Stimulated activated CD4-positive, alpha-beta T cell treated with anti-CD3 and anti-CD28 coated beads, Interleukin-12 subunit alpha, Interleukin-12 subunit beta, amount 100 ng/mL, for 4 hours (primary cell): ENCODE results near the gene MAGIX.
A peak's percentile ranks its signal among the peaks of the same experiment; 100 is the strongest.
"Not testable (repeated sequence)": the region's sequence is repeated elsewhere in the genome, so short reads cannot be mapped to it uniquely, and the experiment has no call there.

Experiments
- DNase-seq: peaks from one replicate; pipeline ENCODE4 v3.0.0-alpha.2; 2020

MAGIX gene

DNA sequence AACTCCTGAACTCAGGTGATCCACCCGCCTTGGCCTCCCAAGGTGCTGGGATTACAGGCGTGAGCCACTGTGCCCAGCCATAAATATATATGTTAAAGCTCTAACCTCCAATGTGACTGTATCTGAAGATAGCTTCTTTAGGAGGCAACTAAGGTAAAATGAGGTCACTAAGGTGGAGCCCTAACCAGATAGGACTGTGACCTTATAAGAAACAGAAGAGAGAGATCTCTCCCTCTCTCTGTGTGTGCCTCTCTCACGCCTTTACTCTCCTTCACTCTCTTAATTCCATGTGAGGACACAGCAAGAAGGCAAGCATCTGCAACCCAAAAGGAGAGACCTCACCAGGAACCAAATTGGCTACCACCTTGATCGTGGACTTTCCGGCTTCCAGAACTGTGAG, 926 bp upstream of the MAGIX start:
- no peak for DNase-seq

DNA sequence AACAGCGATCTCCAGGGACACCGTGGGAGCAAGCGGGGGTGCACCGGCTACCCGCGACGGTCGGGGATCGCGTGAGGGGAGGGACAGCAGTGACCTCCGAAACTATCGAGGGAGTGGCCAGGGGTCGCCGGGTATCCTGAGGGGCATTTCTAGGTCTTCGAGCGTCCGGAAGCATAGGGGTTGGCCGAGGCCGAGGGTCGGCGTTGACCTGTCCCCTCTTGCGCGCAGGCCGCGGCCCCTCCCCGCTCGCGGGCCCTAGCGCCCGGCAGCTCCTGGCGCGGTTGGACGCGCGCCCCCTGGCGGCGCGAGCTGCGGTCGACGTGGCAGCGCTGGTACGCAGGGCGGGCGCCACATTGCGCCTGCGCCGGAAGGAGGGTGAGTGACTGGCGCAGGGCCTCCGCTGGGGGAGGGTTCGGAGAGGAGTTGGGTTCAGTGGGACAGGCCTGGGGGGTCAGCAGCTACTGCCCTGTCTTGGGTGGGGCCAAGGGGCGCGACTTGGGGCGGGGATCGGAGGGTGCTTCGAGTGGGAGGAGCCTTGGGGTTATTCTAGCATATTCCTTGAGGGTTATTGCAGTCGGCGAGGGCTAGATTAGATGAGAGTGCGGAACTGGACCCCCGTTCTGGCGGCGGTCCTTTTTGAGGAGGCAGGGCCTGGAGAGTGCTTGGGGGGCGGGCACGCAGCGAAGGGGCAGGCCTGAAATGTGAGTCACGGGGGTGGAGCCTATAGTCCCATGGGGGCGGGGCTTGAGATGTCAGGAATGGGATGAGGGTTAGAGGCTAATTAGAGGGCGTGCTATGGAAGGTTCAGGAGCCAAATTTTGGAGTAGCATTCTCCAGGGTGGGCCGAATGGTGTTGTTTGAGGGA, 1.2 kb downstream of the MAGIX start:
- DNase-seq, result peak; percentile 72

DNA sequence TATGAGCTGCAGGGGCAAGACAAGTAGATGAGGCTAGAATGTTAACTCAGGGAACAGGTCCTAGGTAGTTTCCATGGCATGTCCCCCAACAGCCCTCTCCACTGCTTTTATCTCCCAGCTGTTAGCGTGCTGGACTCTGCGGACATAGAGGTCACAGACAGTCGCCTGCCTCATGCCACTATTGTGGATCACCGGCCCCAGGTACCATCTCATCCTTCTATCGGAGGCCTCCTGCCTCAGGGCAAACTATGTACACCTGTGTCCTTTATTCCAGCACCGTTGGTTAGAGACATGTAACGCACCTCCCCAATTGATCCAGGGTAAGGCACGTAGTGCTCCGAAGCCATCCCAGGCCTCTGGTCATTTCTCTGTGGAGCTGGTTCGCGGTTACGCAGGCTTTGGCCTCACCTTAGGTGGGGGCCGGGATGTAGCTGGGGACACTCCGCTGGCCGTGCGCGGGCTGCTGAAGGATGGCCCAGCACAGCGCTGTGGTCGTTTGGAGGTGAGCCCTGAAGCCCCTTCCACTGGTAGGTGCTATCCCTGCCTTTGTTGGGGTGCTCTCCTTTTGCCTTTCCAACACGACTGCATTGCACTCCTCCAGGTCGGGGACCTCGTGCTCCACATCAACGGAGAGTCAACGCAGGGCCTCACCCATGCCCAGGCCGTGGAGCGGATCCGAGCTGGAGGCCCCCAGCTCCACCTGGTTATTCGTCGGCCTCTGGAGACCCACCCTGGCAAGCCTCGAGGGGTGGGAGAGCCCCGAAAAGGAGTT, 2.2 kb downstream of the MAGIX start:
- no peak for DNase-seq

DNA sequence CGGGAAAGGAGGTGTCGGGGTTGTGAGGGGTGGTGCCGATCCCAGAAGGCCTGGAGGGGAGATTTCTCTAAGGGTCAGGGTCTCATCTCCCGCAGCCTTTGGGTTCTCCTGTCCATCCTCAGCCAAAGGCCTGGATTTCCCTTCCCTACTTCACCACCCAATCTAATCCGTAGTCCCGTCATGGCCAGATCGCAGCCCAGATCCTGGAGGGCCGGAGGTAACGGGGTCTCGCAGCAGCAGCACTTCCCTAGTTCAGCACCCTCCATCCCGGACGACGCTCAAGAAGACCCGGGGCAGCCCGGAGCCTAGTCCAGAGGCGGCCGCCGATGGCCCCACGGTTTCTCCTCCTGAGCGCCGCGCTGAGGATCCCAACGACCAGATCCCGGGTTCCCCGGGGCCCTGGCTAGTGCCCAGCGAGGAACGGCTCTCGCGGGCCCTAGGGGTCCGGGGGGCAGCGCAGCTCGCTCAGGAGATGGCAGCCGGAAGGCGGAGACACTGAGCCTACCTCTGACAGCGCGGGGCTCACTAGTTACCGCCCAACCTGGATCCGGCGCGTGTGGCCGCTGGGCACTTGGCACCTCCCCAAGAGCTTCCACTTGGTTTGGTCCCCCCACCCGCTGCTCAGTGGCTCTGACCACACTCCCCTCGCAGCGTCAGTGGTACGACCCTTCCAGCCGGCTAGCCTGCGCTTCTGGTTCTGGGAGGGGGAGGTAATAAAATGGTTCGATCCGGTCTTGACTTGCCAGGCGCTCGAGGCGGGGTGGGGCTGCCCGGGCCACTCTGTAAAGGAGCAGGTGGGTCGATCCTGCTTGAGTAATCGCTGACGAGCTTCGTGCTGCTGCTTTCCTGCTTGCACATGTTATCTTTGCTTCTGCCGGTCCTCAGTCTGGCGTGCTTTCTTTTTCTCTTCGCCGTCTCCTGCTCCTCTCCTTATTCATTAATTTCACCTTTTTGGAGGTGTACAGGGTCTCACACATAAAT, 3.6 kb downstream of the MAGIX start:
- DNase-seq, result peak; percentile 53

DNA sequence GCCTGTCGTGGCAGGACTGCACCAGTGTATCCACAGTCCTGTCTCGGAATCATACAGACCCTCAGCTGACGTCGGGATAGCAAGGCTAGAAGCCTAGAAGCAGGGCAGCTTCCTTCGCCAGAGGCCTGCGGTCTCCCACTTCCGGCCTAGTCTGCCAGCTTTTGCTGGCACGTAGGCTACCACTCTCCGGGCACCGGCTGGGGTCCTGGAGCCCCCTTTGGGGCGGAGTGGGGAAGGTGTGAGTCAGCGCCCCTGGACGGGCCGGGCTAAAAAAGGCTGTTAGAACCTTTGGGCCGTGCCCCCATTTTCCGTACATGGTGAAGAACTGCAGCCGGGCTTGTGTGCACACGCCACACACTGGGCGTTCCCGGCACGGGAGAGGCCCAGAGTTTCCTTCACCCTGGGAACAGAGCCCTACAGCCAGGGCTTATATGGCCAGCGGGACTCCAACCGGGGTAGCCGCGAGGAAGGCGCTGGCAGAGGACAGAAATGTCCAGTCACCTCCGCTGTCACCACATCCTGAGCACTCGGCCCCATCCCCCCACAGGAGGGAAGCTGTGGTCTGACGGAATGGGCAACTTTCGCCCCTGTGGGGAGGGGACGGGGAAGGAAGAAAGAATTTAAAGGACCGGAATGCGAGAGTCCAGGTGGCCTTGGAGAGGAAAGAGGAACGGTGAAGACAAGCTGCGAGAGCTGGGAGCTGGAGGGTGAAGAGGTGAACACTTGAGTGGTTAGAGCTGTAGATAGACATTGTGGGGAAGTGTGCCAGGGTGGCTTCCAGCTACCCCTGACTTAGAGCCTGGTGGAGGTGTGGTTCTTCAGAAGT, 4.6 kb downstream of the MAGIX start:
- DNase-seq, result peak; percentile 43

DNA sequence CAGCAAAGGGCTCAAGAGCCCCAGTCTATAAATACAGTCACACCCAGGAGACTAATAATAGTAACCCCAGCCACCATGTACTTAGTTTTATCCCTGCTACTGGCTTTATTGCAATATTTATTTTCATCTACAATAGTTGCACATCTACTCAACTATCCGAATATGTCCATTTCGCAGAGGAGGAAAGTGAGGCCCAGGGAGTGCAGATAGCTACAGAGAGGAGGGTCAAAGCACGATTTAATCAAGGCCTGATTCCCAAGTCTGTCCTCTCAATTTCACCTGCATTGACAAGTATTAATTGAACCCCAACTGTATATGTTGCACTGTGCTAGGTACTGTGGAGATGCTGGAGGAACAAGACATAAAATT, 5.2 kb downstream of the MAGIX start:
- DNase-seq, result no peak

DNA sequence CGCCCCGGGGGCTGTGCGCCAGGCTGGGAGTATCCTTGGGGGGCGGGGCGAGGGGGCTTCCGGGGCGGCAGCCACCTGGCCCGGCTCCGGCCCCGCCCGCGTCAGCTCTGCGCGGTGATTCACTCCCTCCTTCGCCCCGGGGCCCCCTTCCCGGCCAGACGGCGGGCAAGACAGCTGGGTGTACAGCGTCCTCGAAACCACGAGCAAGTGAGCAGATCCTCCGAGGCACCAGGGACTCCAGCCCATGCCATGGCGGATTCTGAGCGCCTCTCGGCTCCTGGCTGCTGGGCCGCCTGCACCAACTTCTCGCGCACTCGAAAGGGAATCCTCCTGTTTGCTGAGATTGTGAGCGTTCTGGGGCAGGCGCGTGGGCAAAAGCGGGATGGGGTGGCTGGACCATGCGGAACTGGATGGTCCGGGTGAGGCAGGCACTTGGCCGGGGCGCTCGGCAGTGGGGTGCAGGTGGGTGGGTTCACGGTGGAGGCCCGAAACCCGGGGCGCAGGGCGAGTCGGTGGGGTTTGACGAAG, 9.3 kb downstream of the MAGIX start, which contains the start of gene PLP2:
PLP2 (plus strand) TSS at position 147 of the 528 bp plus-strand sequence; CDS start at position 250, 103 bp downstream.
- peak; percentile 70 for DNase-seq

DNA sequence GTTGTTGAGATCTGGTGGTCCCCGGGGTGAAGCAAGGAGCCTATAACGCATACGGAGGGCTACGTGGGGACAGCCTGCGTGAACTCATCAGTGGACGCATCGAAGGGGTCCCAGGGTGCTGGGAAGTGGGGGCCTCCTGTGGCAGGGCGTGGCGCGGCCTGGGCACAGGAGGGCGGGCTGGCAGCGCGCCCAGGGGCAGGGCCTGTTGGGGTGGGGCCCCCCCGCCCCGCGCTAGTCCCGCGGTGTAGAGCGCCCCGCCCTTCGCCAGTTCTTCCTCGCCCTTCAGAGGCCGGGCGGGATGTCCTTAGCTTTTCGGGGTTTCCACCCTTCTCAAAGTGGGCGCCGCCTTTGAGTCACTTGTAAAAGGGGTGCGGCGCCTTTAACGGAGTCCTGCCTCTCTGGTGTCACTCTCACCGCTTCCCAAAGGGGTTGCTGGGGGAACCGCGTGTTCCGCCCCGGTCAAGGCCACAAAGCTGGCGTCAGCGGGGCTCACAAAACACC, 9.8 kb downstream of the MAGIX start:
- peak; percentile 59 for DNase-seq

DNA sequence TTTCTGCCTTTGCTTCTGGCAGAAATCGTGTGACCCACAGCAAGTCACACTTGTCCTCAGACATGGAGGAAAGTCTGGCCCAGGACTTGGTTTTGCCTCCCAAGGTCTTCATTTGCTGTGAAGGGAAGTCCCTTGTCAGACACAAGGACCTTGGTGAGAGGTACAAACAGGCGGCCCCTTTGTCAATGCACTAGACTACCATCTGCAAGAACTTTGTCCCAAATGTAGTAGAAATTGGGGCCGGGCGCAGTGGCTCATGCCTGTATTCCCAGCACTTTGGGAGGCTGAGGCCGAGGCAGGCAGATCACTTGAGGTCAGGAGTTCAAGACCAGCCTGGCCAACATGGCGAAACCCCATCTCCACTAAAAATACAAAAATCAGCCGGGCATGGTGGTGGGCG, 11.0 kb downstream of the MAGIX start:
- DNase-seq, result not testable (repeated sequence)

DNA sequence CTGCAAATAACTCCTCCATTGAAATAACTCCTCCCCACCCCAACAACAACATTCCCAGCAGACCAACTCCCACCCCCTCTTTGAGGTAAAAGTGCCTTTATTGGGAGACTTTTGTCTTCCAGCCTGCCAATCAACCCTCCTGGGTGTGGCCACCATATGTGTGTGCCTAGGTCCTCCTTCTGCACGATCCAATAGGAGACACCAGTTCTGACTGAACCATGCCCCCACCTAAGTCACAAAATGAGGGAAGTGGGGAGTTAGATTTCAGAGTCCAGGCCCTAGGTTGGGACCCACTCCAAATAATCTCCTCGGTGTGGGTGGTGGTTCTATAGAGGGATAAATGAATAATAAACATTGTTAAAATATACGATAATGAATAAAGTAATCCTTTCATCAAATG, 12.2 kb downstream of the MAGIX start:
- no peak for DNase-seq

DNA sequence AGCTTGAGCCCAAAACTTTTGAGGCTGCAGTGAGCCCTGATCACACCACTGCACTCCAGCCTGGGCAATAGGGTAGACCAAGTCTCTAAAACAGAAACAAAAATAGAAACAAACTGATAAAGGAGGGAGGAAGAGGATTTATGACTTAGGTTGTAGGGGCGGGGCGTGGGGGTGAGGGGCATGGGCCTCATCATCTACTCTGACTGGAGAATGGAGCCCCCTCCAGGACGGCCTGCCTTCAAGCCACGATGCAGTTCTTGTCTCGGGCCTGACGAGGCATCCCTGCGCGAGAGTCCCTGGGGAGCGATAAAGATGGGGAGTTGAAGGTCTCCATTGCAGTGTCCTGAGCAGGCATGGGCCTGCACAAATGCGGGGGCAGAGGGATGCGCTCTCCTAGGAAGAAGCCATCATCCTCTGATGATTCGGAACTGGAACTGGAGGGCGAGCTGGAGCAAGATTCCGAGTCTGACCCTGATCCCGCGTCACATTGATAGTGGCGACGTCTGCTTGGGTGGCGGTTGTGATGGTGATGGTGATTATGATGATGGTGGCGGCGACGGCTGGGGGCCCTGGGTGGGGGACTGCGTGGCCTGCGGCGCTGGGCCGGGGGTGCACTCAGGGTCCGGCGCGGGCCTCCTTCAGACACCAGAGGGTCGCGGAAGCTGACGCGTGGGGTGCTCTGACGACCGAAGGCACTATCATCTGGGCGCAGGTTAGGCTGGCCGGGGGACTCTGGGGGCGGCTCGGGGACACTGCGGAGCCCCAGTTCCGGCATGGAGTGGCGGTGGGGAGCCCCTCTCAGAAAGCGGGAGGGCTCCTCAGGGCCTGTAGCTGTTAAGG, 13.1 kb downstream of the MAGIX start:
- no peak for DNase-seq

DNA sequence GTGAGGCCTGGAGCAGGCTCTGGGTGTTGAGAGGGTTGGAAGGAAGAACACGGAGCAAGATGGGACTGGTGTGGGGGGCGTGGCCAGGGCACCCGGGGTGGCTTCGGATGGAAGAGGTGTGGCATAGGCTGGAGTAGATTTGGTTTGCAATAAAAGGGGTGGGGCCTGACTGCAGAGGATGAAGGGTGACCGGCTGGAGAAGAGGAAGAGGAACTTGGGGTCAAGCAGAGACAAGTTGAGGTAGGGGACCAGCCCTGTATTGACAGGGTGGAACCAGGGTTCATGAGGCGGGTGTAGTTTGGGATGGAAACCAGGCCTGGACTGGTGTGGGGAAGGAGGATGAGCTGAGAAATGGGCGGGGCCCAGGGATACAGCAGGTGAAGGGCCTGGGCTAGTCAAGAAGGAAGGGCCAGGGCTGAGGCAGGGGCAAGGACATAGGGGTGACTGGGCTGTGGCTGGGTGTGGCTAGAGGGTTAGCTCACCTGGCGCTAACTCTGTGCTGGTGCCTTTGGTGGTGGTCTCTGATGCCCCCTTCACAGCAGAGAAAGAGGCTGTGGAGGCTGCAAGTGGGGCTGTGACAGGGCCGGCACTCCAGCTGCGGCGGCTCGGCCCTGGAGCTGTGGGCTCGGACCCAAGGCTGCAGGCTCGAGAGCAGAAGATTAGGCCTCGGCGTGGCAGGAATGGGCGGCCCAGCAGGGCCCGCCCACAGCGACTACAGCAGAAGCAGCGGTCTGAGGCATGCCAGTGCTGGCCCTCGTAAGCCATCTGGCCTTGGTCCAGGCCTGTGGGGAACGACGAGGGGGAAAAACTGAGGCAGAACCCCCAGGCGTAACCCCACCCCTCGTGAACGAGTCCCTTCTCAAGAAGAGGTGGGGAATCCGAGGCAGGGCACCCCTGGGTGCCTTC, 14.1 kb downstream of the MAGIX start:
- no peak for DNase-seq

DNA sequence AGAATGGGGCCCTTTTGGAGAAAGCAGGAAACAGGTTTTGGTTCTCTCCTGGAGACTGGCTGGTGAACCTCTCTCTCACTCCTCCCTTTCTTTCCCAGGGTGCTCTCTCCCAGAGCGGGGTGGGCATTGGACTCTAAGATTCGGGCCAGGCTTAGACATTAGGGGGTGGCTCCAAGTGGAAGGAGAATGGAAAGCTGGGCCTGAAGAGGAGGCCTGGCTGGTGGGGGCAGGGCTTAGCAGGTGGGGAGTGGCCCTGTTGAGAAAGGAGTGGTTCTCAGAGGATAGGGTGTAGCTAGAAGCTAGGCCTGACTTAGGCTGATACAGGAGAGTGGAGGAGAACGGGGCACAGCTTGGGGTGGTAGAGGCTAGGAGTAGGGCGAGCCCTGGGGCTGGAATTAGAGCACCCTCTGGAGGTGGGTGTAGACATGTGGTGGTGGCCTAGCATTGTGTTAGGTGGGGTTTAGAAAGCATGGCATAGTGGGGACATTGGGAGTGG, 14.8 kb downstream of the MAGIX start:
- no peak for DNase-seq

DNA sequence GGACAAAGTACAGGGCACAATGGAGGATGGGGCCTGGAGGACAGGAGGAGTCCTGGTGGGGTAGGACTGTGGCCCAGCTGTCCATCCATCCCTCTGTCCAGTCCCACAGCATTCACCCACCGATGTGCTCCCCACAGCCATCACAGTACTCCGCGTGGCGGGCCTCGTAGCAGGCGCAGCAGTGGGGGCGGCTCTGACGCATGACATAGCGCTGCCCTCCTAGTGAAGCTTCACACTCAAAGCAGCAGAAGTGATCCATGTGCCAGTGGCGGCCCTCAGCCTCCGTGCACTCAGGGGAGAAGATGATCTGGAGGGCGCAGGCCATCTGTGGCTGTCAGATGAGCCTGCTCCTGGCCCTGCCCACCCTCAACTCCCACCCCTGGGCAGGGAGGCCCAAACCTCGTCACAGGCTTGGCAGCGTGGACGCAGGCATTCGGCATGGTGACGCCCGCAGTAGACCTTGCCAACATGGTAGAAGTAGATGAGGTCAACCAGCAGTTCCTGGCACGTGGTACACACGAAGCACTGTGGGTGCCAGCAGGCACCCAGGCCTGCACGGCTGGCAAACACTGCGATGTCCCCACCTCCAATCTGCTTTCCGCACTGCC, 15.4 kb downstream of the MAGIX start:
- no peak for DNase-seq

DNA sequence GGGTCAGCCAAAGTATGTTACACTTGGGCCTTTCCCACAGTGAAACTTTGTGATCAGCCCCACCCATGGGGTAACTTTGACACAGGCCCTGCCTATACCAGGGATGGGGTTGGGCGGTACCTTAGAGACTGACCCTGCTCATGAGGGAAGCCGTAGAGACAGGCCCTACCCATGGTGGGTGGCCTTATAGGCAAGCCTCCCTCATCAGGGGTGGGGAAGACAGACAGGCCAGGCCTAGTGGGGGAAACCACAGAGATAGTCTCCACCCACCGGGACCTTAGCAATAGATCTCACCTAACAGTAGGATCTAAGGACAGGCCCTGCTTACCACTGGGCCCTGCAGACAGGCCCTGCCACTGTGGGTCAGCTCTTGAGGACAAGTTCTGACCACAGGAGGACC, 16.0 kb downstream of the MAGIX start:
- DNase-seq, result no peak

DNA sequence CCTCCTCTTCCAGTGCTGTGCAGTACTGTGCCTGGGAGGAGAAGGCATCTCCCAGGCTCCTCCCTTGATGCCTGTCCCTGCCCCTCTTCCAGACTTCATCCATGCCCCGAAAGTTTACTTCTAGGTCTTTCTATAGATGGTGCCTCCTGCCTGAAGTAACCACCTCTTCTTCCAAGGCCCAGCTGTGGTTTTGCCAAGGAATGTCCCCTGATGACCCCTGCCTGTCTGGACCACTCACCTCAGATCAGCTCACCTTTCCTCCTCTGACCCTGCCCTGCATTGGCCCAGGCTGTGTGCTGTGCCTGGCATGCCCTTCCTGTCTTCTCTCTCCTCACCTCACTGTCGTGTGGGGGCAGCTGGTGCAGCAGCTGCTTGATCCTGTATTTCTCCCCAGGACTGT, 16.8 kb downstream of the MAGIX start:
- DNase-seq, result no peak

DNA sequence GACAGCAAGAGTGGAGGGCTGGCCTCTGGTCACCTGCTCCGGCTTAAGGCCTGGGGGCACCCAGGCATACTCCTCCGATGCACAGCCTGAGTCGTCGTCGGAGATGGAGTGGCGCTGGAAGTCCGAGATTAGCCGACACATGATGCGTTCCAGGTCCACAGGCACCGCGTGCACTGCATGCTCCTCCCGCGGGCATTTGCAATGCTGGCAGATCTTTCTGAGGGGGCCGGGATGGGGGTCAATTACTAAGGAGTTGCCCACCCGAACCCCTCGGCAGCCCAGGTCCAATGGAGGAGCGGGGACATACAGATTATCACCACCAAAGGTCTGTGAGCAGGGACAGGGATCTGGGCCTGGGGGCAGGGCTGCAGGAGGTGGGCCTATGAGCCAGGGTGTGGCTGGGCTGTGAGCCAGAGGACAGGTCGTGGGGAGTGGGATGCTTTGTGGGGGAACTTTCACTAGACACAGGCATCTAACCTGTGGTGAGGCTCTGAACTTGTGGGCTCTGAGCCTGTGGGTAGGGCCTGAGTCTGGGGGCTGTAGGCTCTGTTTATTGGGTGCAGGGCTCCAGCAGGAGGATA, 21.2 kb downstream of the MAGIX start:
- no peak for DNase-seq
